ENCODE measurements around the gene FASLG. TPM values are rescaled to one million over a fixed set of nuclear protein-coding genes. Genes with fewer than 3 reads are reported as not detected.
"Not testable (repeated sequence)": the region's sequence is repeated elsewhere in the genome, so short reads cannot be mapped to it uniquely, and the experiment has no call there.

FASLG gene
- total RNA-seq, 3 donors from 2014 or later (not counting 1 experiment from before 2014, with no cell fraction given): 22.1 to 44.5 (median 24.1) TPM

GRCh38 chr1:172682812-172683211, 23.9 kb downstream of the FASLG start:
- WGBS (ENCODE audit: insufficient coverage): 34% methylated on average over 3 of the region's 3 CpGs
- peaks cover 18% of the 10 kb centered on the region for H3K36me3 Mint-ChIP-seq
- ATAC-seq (peak; percentile 78 to 95 (median 93)), DNase-seq (peak in 1 of 2 donors; percentile 26)
- Histone ChIP-seq H3K36me3 (ENCODE audit: control insufficient read depth, insufficient read depth, low read length) (no peaks in the 10 kb centered on the region), H3K27ac (ENCODE audit: low read length) (peak overlapping the region; percentile 32), H3K4me3 (ENCODE audit: low read length) (no peak overlapping the region), H3K9me3 (ENCODE audit: control insufficient read depth, insufficient read depth, low read length) (no peaks in the 10 kb centered on the region), H3K27me3 (ENCODE audit: control insufficient read depth, insufficient read depth, low read length) (no peaks in the 10 kb centered on the region), H3K4me1 (ENCODE audit: control insufficient read depth, insufficient read depth, low read length) (peaks cover 25% of the 10 kb centered on the region)
- H3K9me3 Mint-ChIP-seq: no peaks in the 10 kb centered on the region
- H3K4me1 Mint-ChIP-seq: peaks cover 74 to 78% of the 10 kb centered on the region in 2 donors
- H3K27ac Mint-ChIP-seq: peak overlapping the region; percentile 88 to 89
- intact Hi-C loops (cut with micrococcal nuclease): loop anchor here (2.0 kb wide), 1 partner anchor 14 kb away; no protein-coding TSS in a partner anchor
- H3K27me3 Mint-ChIP-seq (ENCODE audit: low read depth in 2 of 2): no peaks in the 10 kb centered on the region
- no peak for TF ChIP-seq CTCF (IDR thresholded peaks at IDR 0.05)
- H3K4me3 Mint-ChIP-seq: peak overlapping the region; percentile 70

- no peak for ATAC-seq
- H3K27me3 Mint-ChIP-seq (ENCODE audit: low read depth in 2 of 2): no peaks in the 10 kb centered on the region
- peaks cover 24% of the 10 kb centered on the region for H3K36me3 Mint-ChIP-seq
Observed at GRCh38 chr1:172686143-172686542, 27.2 kb downstream of the FASLG start.

GRCh38 chr1:172688428-172689085, 29.7 kb downstream of the FASLG start:
- H3K9me3 Mint-ChIP-seq; H3K27me3 Mint-ChIP-seq (ENCODE audit: low read depth in 2 of 2); H3K4me1 ChIP-seq (ENCODE audit: control insufficient read depth, insufficient read depth, low read length); DNase-seq; H3K27ac ChIP-seq (ENCODE audit: low read length); H3K9me3 ChIP-seq (ENCODE audit: control insufficient read depth, insufficient read depth, low read length); H3K4me3 Mint-ChIP-seq; intact Hi-C loops (cut with micrococcal nuclease); H3K36me3 ChIP-seq (ENCODE audit: control insufficient read depth, insufficient read depth, low read length); H3K27me3 ChIP-seq (ENCODE audit: control insufficient read depth, insufficient read depth, low read length); ATAC-seq; H3K4me3 ChIP-seq (ENCODE audit: low read length): not testable (repeated sequence)
- Mint-ChIP-seq H3K27ac (peak overlapping the region in 1 of 2 donors; percentile 35), H3K4me1 (peaks cover 36 to 41% of the 10 kb centered on the region in 2 donors), H3K36me3 (peaks cover 16% of the 10 kb centered on the region)
- 86% methylated on average over 2 of the region's 2 CpGs for WGBS (ENCODE audit: insufficient coverage)

More at GRCh38 chr1:172686143-172686542, 27.2 kb downstream of the FASLG start:
- peaks cover 57 to 64% of the 10 kb centered on the region in 2 donors for H3K4me1 Mint-ChIP-seq
- Histone ChIP-seq H3K4me1 (ENCODE audit: control insufficient read depth, insufficient read depth, low read length) (peaks cover 13% of the 10 kb centered on the region), H3K9me3 (ENCODE audit: control insufficient read depth, insufficient read depth, low read length) (no peaks in the 10 kb centered on the region), H3K4me3 (ENCODE audit: low read length) (no peak overlapping the region), H3K36me3 (ENCODE audit: control insufficient read depth, insufficient read depth, low read length) (no peaks in the 10 kb centered on the region), H3K27me3 (ENCODE audit: control insufficient read depth, insufficient read depth, low read length) (no peaks in the 10 kb centered on the region), H3K27ac (ENCODE audit: low read length) (no peak overlapping the region)
- intact Hi-C loops (cut with micrococcal nuclease): no loop called here
- WGBS (ENCODE audit: insufficient coverage): 100% methylated on average over 1 of the region's 1 CpG
- no peak for TF ChIP-seq CTCF (IDR thresholded peaks at IDR 0.05)
- no peaks in the 10 kb centered on the region for H3K9me3 Mint-ChIP-seq
- DNase-seq: no peak
- no peak overlapping the region for H3K27ac Mint-ChIP-seq
- H3K4me3 Mint-ChIP-seq: no peak overlapping the region

- 100% methylated on average over 1 of the region's 1 CpG for WGBS (ENCODE audit: insufficient coverage)
- not testable (repeated sequence) for H3K4me3 ChIP-seq (ENCODE audit: low read length); DNase-seq; H3K36me3 ChIP-seq (ENCODE audit: control insufficient read depth, insufficient read depth, low read length); H3K36me3 Mint-ChIP-seq; H3K27me3 Mint-ChIP-seq (ENCODE audit: low read depth in 2 of 2); H3K9me3 Mint-ChIP-seq; H3K4me3 Mint-ChIP-seq; H3K9me3 ChIP-seq (ENCODE audit: control insufficient read depth, insufficient read depth, low read length); H3K27ac Mint-ChIP-seq; ATAC-seq; H3K27me3 ChIP-seq (ENCODE audit: control insufficient read depth, insufficient read depth, low read length); H3K4me1 ChIP-seq (ENCODE audit: control insufficient read depth, insufficient read depth, low read length); H3K27ac ChIP-seq (ENCODE audit: low read length)
- intact Hi-C loops (cut with micrococcal nuclease): loop anchor here (10.0 kb wide), 1 partner anchor 336 kb away; no protein-coding TSS in a partner anchor
- peaks cover 36 to 42% of the 10 kb centered on the region in 2 donors for H3K4me1 Mint-ChIP-seq
Observed at GRCh38 chr1:172690925-172691324, 32.0 kb downstream of the FASLG start.
